ENCODE results near the gene SMARCAD1.

The SMARCAD1 gene

DNA sequence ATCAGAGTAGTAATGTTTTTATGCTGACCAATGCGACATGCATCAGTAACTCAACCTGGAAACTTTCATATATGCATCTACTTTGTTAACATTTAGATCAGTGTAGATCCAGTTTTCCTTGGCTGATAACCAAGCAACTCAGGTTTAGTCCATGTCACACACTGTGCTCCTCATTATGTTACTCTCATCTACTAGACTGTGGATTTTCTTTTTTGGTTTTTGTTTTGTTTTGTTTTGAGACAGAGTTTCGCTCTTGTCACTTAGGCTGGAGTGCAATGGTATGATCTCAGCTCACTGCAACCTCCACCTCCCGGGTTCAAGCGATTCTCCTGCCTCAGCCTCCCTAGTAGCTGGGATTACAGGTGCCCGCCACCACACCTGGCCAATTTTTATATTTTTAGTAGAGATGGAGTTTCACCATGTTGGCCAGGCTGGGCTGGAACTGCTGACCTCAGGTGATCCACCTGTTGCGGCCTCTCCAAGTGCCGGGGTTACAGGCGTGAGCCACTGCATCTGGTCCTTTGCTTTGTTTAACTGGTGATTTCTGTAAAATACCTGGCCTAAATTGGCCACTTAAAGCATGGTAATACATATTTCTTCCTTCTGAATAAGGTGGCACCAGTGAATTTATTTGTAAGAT, 48.6 kb downstream of the SMARCAD1 start:
- no peak overlapping the region for H2AK5ac ChIP-seq (ENCODE audit: low read depth, low read length)
- H3K4me2 ChIP-seq (ENCODE audit: insufficient read depth, low read length, poor library complexity, severe bottlenecking): no peak overlapping the region
- no CpG with 5 or more reads among the region's 8 CpGs for WGBS, 2 donors (ENCODE audit: extremely low coverage in 2 of 2, insufficient read length in 2 of 2, insufficient replicate concordance in 1 of 2)
- H3K4ac ChIP-seq (ENCODE audit: low read length): no peak overlapping the region
- H2AFZ ChIP-seq (ENCODE audit: low read length): no peak overlapping the region
- H3K79me1 ChIP-seq (ENCODE audit: low read depth, low read length): no peaks in the 10 kb centered on the region
- H3K4me1 ChIP-seq (ENCODE audit: control insufficient read depth in 2 of 2, insufficient read depth in 1 of 2, low read depth in 1 of 2, low read length in 2 of 2): no peaks in the 10 kb centered on the region
- H3K9me3 ChIP-seq (replicated peaks in 1 of 2; ENCODE audit: control insufficient read depth in 2 of 2, insufficient read depth in 1 of 2, low read depth in 1 of 2, low read length in 2 of 2): no peaks in the 10 kb centered on the region
- no peak overlapping the region for H3K4me3 ChIP-seq (ENCODE audit: low read length in 2 of 2)
- no peak overlapping the region for H3K14ac ChIP-seq (ENCODE audit: low read length)
- H2BK12ac ChIP-seq (ENCODE audit: low read length): no peak overlapping the region
- H4K91ac ChIP-seq (ENCODE audit: low read depth, low read length, poor library complexity): no peak overlapping the region
- no peak overlapping the region for H2BK120ac ChIP-seq (ENCODE audit: low read depth, low read length)
- no peak for DNase-seq (ENCODE audit: low spot score)
- no peak overlapping the region for H2BK5ac ChIP-seq (ENCODE audit: low read length)
- no peak overlapping the region for H2BK15ac ChIP-seq (ENCODE audit: low read length)
- peaks cover 3 to 97% of the 10 kb centered on the region in 2 donors for H3K36me3 ChIP-seq (replicated peaks in 1 of 2; ENCODE audit: control insufficient read depth in 2 of 2, insufficient read depth in 2 of 2, low read length in 2 of 2)
- H3K18ac ChIP-seq (ENCODE audit: low read length): no peak overlapping the region
- no peak overlapping the region for H4K8ac ChIP-seq (ENCODE audit: low read depth, low read length)
- H3K27ac ChIP-seq (replicated peaks; ENCODE audit: low read length): no peak overlapping the region
- no peak overlapping the region for H3K23ac ChIP-seq (ENCODE audit: low read depth, low read length, poor library complexity)
- H3K27me3 ChIP-seq (ENCODE audit: control insufficient read depth in 3 of 3, insufficient read depth in 3 of 3, low read depth in 1 of 3, low read length in 3 of 3): no peaks in the 10 kb centered on the region
- H3K9ac ChIP-seq (ENCODE audit: low read depth, low read length, poor library complexity): no peak overlapping the region

DNA sequence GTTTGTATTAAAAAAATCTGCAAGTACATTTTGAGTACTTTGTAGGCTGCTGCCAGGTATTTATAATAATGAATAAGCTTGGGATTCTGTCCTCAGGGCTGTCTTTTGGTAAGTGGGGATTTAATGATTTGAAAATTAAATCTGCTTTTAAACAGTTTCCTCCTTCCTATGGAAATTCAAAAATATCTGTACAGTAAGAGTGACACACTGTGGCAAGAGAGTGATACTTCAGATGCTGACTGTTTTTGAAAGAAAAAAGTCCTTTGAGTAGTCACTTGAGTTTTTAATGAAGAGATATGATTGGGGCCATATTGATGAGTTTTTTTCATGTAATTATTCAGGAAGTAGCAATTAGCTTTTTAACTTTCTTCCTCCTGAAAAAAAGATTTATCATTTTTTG, 49.2 kb downstream of the SMARCAD1 start:
- H3K36me3 ChIP-seq (replicated peaks in 1 of 2; ENCODE audit: control insufficient read depth in 2 of 2, insufficient read depth in 2 of 2, low read length in 2 of 2): peaks cover 3 to 99% of the 10 kb centered on the region in 2 donors
- H3K4me1 ChIP-seq (ENCODE audit: control insufficient read depth in 2 of 2, insufficient read depth in 1 of 2, low read depth in 1 of 2, low read length in 2 of 2): no peaks in the 10 kb centered on the region
- no peak overlapping the region for H2BK15ac ChIP-seq (ENCODE audit: low read length)
- H2AFZ ChIP-seq (ENCODE audit: low read length): no peak overlapping the region
- H2BK12ac ChIP-seq (ENCODE audit: low read length): no peak overlapping the region
- H3K79me1 ChIP-seq (ENCODE audit: low read depth, low read length): no peaks in the 10 kb centered on the region
- no peak overlapping the region for H3K27ac ChIP-seq (replicated peaks; ENCODE audit: low read length)
- no peak overlapping the region for H4K91ac ChIP-seq (ENCODE audit: low read depth, low read length, poor library complexity)
- no peak overlapping the region for H3K18ac ChIP-seq (ENCODE audit: low read length)
- H3K4me2 ChIP-seq (ENCODE audit: insufficient read depth, low read length, poor library complexity, severe bottlenecking): no peak overlapping the region
- no peak overlapping the region for H3K23ac ChIP-seq (ENCODE audit: low read depth, low read length, poor library complexity)
- no peak overlapping the region for H3K4me3 ChIP-seq (ENCODE audit: low read length in 2 of 2)
- no peak overlapping the region for H4K8ac ChIP-seq (ENCODE audit: low read depth, low read length)
- no peak overlapping the region for H3K9ac ChIP-seq (ENCODE audit: low read depth, low read length, poor library complexity)
- H3K14ac ChIP-seq (ENCODE audit: low read length): no peak overlapping the region
- H2BK120ac ChIP-seq (ENCODE audit: low read depth, low read length): no peak overlapping the region
- H3K4ac ChIP-seq (ENCODE audit: low read length): no peak overlapping the region
- no peak for DNase-seq (ENCODE audit: low spot score)
- H3K9me3 ChIP-seq (replicated peaks in 1 of 2; ENCODE audit: control insufficient read depth in 2 of 2, insufficient read depth in 1 of 2, low read depth in 1 of 2, low read length in 2 of 2): no peaks in the 10 kb centered on the region
- H2BK5ac ChIP-seq (ENCODE audit: low read length): no peak overlapping the region
- no peak overlapping the region for H2AK5ac ChIP-seq (ENCODE audit: low read depth, low read length)
- no peaks in the 10 kb centered on the region for H3K27me3 ChIP-seq (ENCODE audit: control insufficient read depth in 3 of 3, insufficient read depth in 3 of 3, low read depth in 1 of 3, low read length in 3 of 3)

DNA sequence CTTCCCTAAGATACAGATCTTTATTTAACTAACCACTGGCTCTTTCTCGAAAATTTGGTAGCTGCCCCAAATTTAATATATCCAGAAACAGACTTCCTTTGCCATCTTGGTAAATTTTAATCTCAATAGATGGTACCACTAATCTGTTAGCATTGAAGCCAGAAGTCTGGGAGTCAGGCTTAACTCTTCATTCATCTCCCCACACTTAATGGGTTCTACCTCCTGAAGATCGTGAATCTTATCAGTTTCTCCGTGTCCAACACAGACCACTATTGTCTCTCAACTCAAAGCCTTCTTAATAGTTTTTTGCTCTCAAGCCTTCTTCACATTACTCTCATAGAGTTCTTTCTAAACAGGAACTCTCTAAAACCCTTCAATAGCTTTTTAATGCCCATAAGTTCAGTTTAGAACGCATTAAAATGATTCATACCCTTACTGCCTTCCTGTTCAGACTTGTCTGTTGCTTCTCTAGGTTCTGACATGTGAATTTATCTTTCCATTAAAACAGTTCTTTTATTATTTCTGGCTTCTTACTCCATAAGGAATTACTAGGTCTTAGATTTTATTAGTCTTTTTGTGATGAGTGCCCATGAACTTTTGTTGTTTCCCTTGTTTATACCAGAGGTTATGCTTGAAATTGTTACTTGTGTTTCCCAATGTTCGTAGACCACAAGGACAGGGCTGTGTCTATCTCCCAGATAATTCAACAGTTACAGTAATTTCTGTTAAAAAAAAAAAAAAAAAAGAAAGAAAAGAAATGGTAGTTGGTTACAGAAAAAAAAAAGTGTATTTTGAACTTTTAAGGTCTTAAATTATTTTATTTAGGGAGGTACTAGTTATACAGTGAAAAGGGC, 54.7 kb downstream of the SMARCAD1 start:
- Histone ChIP-seq H2BK5ac (ENCODE audit: low read length) (no peak overlapping the region), H3K4ac (ENCODE audit: low read length) (no peak overlapping the region), H3K27me3 (ENCODE audit: control insufficient read depth in 3 of 3, insufficient read depth in 3 of 3, low read depth in 1 of 3, low read length in 3 of 3) (no peaks in the 10 kb centered on the region), H3K14ac (ENCODE audit: low read length) (no peak overlapping the region), H2AFZ (ENCODE audit: low read length) (no peak overlapping the region), H2BK15ac (ENCODE audit: low read length) (no peak overlapping the region), H3K23ac (ENCODE audit: low read depth, low read length, poor library complexity) (no peak overlapping the region), H4K91ac (ENCODE audit: low read depth, low read length, poor library complexity) (no peak overlapping the region), H3K4me2 (ENCODE audit: insufficient read depth, low read length, poor library complexity, severe bottlenecking) (no peak overlapping the region), H3K36me3 (replicated peaks in 1 of 2; ENCODE audit: control insufficient read depth in 2 of 2, insufficient read depth in 2 of 2, low read length in 2 of 2) (peaks cover 0 to 98% of the 10 kb centered on the region in 2 donors), H2AK5ac (ENCODE audit: low read depth, low read length) (no peak overlapping the region), H2BK12ac (ENCODE audit: low read length) (no peak overlapping the region), H3K4me3 (ENCODE audit: low read length in 2 of 2) (no peak overlapping the region), H3K9ac (ENCODE audit: low read depth, low read length, poor library complexity) (no peak overlapping the region), H3K4me1 (ENCODE audit: control insufficient read depth in 2 of 2, insufficient read depth in 1 of 2, low read depth in 1 of 2, low read length in 2 of 2) (no peaks in the 10 kb centered on the region), H3K79me1 (ENCODE audit: low read depth, low read length) (no peaks in the 10 kb centered on the region), H3K9me3 (replicated peaks in 1 of 2; ENCODE audit: control insufficient read depth in 2 of 2, insufficient read depth in 1 of 2, low read depth in 1 of 2, low read length in 2 of 2) (no peaks in the 10 kb centered on the region), H3K27ac (replicated peaks; ENCODE audit: low read length) (no peak overlapping the region), H3K18ac (ENCODE audit: low read length) (no peak overlapping the region), H2BK120ac (ENCODE audit: low read depth, low read length) (no peak overlapping the region), H4K8ac (ENCODE audit: low read depth, low read length) (no peak overlapping the region)
- WGBS, 2 donors (ENCODE audit: extremely low coverage in 2 of 2, insufficient read length in 2 of 2, insufficient replicate concordance in 1 of 2): no CpG with 5 or more reads among the region's 5 CpGs
- DNase-seq (ENCODE audit: low spot score): no peak

DNA sequence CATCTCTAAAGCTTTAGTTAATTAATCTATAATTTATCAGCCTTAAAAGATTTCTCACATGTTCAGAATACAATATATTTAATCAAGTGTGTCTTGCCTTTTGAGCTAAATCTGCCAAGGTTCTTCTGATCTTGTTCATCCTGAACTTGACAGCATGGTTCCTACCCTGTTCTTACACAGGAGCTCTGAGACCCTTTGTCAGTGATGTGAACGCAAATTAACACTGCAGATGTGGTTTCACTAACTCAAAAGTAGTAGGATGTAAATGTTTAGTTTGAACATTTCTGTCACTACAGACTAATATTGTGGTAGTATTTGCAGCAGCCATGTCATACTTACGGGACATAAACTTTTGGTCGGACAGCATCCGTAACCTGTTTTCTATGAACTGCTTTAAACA, 59.4 kb downstream of the SMARCAD1 start:
- no peaks in the 10 kb centered on the region for H3K27me3 ChIP-seq (ENCODE audit: control insufficient read depth in 3 of 3, insufficient read depth in 3 of 3, low read depth in 1 of 3, low read length in 3 of 3)
- H4K91ac ChIP-seq (ENCODE audit: low read depth, low read length, poor library complexity): no peak overlapping the region
- no peak overlapping the region for H3K4me3 ChIP-seq (ENCODE audit: low read length in 2 of 2)
- no peak overlapping the region for H2BK120ac ChIP-seq (ENCODE audit: low read depth, low read length)
- no peak overlapping the region for H2BK5ac ChIP-seq (ENCODE audit: low read length)
- H2BK15ac ChIP-seq (ENCODE audit: low read length): no peak overlapping the region
- H3K9ac ChIP-seq (ENCODE audit: low read depth, low read length, poor library complexity): no peak overlapping the region
- no peak overlapping the region for H3K14ac ChIP-seq (ENCODE audit: low read length)
- H3K23ac ChIP-seq (ENCODE audit: low read depth, low read length, poor library complexity): no peak overlapping the region
- WGBS, 2 donors (ENCODE audit: extremely low coverage in 2 of 2, insufficient read length in 2 of 2, insufficient replicate concordance in 1 of 2): no CpG with 5 or more reads among the region's 4 CpGs
- no peak overlapping the region for H3K4me2 ChIP-seq (ENCODE audit: insufficient read depth, low read length, poor library complexity, severe bottlenecking)
- H4K8ac ChIP-seq (ENCODE audit: low read depth, low read length): no peak overlapping the region
- H2BK12ac ChIP-seq (ENCODE audit: low read length): no peak overlapping the region
- H2AFZ ChIP-seq (ENCODE audit: low read length): no peak overlapping the region
- no peak for DNase-seq (ENCODE audit: low spot score)
- no peak overlapping the region for H3K18ac ChIP-seq (ENCODE audit: low read length)
- H3K9me3 ChIP-seq (replicated peaks in 1 of 2; ENCODE audit: control insufficient read depth in 2 of 2, insufficient read depth in 1 of 2, low read depth in 1 of 2, low read length in 2 of 2): no peaks in the 10 kb centered on the region
- H3K36me3 ChIP-seq (replicated peaks in 1 of 2; ENCODE audit: control insufficient read depth in 2 of 2, insufficient read depth in 2 of 2, low read length in 2 of 2): peaks cover 2 to 98% of the 10 kb centered on the region in 2 donors
- no peak overlapping the region for H2AK5ac ChIP-seq (ENCODE audit: low read depth, low read length)
- H3K27ac ChIP-seq (replicated peaks; ENCODE audit: low read length): no peak overlapping the region
- no peaks in the 10 kb centered on the region for H3K4me1 ChIP-seq (ENCODE audit: control insufficient read depth in 2 of 2, insufficient read depth in 1 of 2, low read depth in 1 of 2, low read length in 2 of 2)
- no peak overlapping the region for H3K4ac ChIP-seq (ENCODE audit: low read length)
- no peaks in the 10 kb centered on the region for H3K79me1 ChIP-seq (ENCODE audit: low read depth, low read length)

Measured in neuronal stem cell (in vitro differentiated cells).